ENCODE measurements around the gene SPOP. TPM values are rescaled to one million over a fixed set of nuclear protein-coding genes. Genes with fewer than 3 reads are reported as not detected.

Gene SPOP
- total RNA-seq, 1 donor from 2014 or later: 84.4 TPM

- intact Hi-C loops (cut with DNase I): no loop called here
- DNase-seq (ENCODE audit: low spot score) (no peak), ATAC-seq (no peak)
Observed at GRCh38 chr17:49597928-49598655, 79.8 kb downstream of the SPOP start.

- intact Hi-C loops (cut with DNase I): no loop called here
- DNase-seq (ENCODE audit: low spot score) (no peak), ATAC-seq (no peak)
Observed at GRCh38 chr17:49597436-49597835, 80.5 kb downstream of the SPOP start.

- ATAC-seq: no peak
- intact Hi-C loops (cut with DNase I): no loop called here
- DNase-seq (ENCODE audit: low spot score): no peak
Observed at GRCh38 chr17:49596613-49597244, 81.2 kb downstream of the SPOP start.

GRCh38 chr17:49595980-49596379, 81.9 kb downstream of the SPOP start:
- intact Hi-C loops (cut with DNase I): no loop called here
- ATAC-seq: no peak
- DNase-seq (ENCODE audit: low spot score): no peak

- ATAC-seq (no peak), DNase-seq (ENCODE audit: low spot score) (no peak)
- intact Hi-C loops (cut with DNase I): no loop called here
Observed at GRCh38 chr17:49595328-49595727, 82.6 kb downstream of the SPOP start.

GRCh38 chr17:49592263-49592662, 85.6 kb downstream of the SPOP start:
- DNase-seq (ENCODE audit: low spot score): no peak
- intact Hi-C loops (cut with DNase I): no loop called here
- ATAC-seq: no peak

- no peak for ATAC-seq
- no peak for DNase-seq (ENCODE audit: low spot score)
- intact Hi-C loops (cut with DNase I): no loop called here
Observed at GRCh38 chr17:49590874-49591273, 87.0 kb downstream of the SPOP start.

- no peak for DNase-seq (ENCODE audit: low spot score)
- no peak for ATAC-seq
- intact Hi-C loops (cut with DNase I): no loop called here
Observed at GRCh38 chr17:49589577-49589927, 88.3 kb downstream of the SPOP start.

GRCh38 chr17:49588726-49589576, 88.9 kb downstream of the SPOP start:
- no peak for DNase-seq (ENCODE audit: low spot score)
- intact Hi-C loops (cut with DNase I): no loop called here
- no peak for ATAC-seq

GRCh38 chr17:49588312-49588711, 89.6 kb downstream of the SPOP start:
- peak; percentile 11 for ATAC-seq
- intact Hi-C loops (cut with DNase I): no loop called here

GRCh38 chr17:49587366-49588073, 90.4 kb downstream of the SPOP start:
- no peak for DNase-seq (ENCODE audit: low spot score)
- intact Hi-C loops (cut with DNase I): no loop called here
- no peak for ATAC-seq

More at GRCh38 chr17:49588312-49588711, 89.6 kb downstream of the SPOP start:
- DNase-seq (ENCODE audit: low spot score): no peak

- DNase-seq (ENCODE audit: low spot score) (no peak), ATAC-seq (no peak)
- intact Hi-C loops (cut with DNase I): no loop called here
Observed at GRCh38 chr17:49585422-49586027, 92.4 kb downstream of the SPOP start.

- no peak for DNase-seq (ENCODE audit: low spot score)
- intact Hi-C loops (cut with DNase I): no loop called here
- no peak for ATAC-seq
Observed at GRCh38 chr17:49583889-49584288, 94.0 kb downstream of the SPOP start.

- intact Hi-C loops (cut with DNase I): no loop called here
- DNase-seq (ENCODE audit: low spot score): no peak
- ATAC-seq: no peak
Observed at GRCh38 chr17:49583226-49583625, 94.7 kb downstream of the SPOP start.

- intact Hi-C loops (cut with DNase I): no loop called here
- ATAC-seq (no peak), DNase-seq (ENCODE audit: low spot score) (no peak)
Observed at GRCh38 chr17:49582789-49583188, 95.1 kb downstream of the SPOP start.

- DNase-seq (ENCODE audit: low spot score) (no peak), ATAC-seq (no peak)
- intact Hi-C loops (cut with DNase I): no loop called here
Observed at GRCh38 chr17:49582055-49582722, 95.7 kb downstream of the SPOP start.

GRCh38 chr17:49581648-49581998, 96.3 kb downstream of the SPOP start:
- DNase-seq (ENCODE audit: low spot score): no peak
- intact Hi-C loops (cut with DNase I): no loop called here
- ATAC-seq: no peak

GRCh38 chr17:49580981-49581647, 96.8 kb downstream of the SPOP start:
- ATAC-seq: no peak

More at GRCh38 chr17:49580981-49581647, 96.8 kb downstream of the SPOP start:
- DNase-seq (ENCODE audit: low spot score): no peak
- intact Hi-C loops (cut with DNase I): no loop called here
